ENCODE measurements around the gene NKD1.

The NKD1 gene

DNA sequence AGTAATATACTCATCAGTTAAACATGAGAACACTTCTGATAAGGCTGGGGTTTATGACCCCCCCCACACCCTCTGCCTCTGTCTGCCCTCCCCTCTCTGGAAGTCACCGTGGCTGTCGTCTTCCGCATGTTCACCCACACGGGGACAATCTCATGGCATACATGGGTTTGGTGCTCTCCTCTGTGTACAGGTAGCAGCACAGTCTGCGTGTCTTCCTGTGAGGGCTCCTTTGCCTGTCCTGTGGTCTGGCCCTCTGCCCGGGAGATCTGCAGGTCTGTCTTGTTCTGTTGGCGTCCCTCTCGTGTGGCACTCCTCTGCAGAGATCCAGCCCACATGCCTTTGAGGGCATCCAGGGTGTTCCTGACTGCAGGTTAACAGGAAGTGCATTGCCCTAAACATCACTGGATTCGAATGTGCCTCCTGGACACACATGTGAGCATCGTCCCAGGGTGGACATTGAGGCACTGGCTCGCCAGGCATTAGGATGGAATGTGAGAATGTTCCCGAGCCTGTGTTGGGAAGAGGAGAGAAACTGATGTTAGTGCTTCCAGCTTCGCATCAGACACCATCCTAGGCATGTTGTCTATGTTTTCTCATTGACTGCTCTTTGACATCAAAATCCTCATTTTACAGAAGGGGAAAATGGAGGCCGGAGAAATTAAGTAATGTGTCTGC lies 54.5 kb downstream of the NKD1 start:
- DNase-seq = no peak

DNA sequence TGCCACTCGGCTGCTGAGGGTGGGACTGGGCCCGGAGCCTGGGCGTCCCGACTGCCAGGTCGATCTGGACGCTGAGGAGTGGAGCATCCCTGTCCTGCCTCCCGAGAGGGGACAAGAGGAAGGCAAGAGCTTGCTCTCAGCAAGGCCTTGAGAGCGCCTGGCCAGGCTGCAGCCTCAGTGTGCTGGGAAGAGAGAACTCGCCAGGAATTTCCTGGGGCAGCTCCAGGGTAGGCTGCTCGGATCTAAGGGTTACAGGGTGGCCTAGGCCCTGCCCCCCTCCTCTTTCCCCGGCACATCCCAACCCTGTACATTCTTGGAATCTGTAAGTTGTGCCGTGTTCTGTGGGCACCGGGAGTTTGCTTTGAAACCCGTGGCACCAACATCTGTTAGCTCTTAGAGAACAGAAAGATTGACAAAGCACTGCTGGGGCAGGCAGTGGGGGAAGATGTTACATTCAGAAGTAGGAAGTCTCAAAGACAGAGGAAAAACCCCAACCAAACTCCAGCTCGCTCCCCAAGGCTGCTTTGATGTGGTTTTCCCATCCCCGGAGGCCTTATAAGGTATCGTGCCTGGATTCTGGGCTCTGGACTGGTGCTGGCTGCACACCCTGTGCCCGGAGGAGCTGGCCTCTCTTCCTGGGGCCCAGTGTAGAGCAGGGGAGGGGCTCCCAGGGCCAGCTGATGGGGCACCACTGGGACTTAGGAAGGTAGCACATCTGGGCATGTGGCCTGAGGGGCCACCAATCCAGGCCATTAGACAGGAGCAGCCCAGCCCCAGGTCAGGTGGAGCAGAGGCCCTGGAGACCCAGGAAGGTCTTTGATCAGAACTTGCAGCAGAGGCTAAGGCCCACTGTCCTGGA lies 55.2 kb downstream of the NKD1 start:
- no peak for DNase-seq

DNA sequence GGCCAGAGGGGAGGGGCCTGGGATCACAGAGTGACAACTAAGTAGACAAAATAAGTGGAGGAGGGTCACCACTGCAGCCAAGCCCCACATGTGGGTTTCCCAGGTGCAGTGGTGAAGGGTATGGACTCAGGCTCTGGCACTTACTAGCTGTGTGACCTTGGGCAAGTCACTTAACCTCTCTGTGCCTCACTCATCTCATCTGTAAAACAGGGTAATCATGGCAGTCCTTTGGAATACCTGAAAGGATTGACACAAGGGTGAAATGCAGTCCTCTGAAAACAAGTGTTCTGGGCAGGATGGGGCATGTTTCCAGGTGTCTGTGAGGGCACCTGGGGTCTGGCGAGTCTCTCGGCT lies 55.8 kb downstream of the NKD1 start:
- DNase-seq = no peak

DNA sequence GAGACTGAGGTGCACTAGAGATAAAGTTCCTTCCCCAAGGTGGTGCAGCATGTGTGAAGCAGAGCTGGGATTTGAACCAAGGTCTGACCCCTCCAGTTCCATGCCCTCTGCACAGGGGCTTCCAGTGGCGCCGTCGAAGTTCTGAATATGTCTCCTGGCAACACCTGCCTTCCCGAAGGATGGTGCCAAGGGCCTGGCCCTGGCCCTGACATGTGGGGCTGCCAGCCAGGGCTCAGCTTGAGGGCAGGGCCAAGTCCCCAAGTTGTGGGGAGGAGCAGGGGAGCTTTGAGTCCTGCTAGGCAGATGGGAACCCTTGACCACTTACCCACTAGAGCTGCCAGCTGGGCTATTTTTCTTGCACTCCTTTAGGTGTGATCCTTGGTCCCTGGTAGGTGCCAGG lies 56.4 kb downstream of the NKD1 start:
- DNase-seq = no peak

DNA sequence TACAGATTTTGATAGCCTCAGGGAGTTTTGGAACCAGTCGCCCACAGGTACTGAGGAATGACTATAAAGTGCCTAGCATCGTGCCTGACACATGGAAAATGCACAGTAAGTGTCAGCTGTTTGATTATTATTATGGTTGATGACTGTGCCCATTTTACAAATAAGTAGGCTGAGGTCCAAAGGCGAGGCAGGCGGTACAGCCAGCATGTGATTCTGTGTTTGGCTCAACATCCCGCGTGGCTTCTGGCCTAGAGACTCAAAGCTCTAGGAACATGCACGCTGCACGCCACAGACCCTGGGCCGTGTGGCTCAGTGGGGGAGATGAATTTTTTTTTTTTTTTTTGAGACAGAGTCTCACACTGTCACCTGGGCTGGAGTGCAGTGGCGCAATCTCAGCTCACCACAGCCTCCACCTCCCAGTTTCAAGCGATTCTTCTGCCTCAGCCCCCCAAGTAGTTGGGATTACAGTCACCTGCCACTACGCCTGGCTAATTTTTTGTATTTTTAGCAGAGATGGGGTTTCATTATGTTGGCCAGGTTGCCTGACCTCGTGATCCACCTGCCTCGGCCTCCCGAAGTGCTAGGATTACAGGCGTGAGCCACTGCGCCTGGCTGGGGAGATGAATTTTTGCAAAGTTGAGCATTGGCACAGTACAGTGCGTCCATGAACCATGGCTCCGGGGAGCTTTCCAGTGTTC lies 57.7 kb downstream of the NKD1 start:
- DNase-seq = no peak

DNA sequence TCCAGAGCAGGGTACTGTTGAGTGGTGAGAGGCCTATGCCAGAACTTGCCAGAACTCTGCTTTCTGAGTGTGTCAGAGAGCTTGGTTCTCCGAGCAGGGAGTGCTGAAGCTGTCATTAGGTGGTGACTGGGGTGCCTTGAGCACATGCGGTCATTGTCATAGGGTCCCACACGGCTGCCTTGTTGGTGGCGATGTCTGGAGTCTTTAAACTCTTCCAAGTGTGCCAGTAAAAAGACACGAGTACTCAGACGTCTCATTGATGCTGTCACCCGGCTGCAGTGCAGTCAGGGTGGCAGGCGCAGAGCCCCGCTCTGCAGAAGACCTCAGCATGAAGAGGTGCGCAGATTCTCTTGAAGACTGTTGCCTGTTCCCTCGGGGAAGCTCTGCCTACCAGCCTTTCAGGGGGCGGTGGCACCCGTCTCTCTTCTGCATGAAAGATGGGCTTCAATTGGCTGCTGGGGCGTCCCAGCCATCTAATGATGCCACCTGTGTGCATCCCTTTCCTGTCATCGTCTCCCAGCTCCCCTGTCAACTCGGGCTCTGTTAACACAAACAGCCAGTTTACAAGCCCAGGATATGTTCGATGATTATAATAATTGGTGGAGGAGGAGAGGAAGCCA lies 58.3 kb downstream of the NKD1 start:
- DNase-seq = no peak

DNA sequence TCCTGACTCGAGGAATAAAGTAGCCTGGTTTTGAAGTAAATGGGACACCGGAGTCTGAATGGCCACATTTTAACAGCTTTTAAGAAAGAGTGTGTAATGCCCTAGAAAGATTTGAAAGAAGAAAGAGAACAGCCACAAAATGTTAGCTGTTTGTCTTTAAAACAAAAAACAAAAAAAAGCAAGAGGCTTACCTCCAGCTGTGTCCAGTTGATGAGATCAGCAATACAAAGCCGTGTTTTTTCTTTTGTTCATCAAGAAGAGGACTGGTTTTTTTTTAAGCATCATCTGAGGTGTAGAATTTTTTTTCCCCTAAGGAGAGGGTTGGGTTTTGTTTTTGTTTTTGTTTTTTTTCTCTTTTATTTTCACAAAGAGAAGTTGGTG lies 58.8 kb downstream of the NKD1 start:
- DNase-seq = no peak

DNA sequence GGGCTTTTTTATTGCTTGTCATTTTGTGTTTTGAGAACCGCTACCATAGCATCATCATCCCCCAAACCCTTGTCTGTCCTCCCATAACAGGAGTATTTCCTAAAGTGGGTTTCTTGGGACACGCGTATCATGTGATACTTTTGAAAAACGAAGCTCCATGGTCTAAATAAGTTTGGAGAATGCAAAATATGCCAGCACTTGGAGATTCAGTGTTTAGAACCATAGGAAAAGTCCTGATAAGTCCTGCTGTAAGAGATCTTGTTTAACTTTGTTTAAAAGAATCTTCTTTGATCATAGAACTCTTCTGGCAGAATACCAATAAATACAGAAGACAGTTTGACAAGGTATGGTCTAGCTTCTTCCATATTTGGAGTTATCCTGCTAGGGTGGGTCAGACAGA lies 59.3 kb downstream of the NKD1 start:
- DNase-seq = no peak

DNA sequence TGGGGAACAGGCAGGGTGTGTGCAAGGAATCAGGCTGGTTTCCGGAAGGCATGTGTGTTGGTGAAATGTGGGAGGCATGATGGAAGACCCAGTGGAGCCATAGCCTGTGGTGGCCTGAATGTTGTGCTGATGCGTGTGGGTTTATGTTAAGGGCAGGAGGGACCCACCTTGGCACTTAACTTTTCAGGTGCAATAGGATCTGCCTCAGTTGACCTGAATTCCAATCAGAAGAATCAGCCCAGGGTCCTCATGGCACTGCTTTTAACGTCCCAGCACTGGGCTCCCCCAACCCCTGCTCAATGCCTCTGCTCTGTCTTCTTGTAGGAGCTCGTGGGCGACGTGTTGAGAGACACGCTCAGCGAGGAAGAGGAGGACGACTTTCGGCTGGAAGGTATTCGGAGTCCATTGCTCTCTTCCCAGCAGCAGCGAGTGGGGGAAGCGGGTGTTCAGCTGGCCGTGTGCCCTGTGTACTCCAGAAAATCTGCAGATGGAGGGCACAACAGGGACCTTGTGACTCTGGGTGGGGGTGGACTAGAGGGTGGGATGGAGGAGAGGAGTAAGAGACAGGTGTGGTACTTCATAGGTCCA lies 59.9 kb downstream of the NKD1 start:
- no peak for DNase-seq

DNA sequence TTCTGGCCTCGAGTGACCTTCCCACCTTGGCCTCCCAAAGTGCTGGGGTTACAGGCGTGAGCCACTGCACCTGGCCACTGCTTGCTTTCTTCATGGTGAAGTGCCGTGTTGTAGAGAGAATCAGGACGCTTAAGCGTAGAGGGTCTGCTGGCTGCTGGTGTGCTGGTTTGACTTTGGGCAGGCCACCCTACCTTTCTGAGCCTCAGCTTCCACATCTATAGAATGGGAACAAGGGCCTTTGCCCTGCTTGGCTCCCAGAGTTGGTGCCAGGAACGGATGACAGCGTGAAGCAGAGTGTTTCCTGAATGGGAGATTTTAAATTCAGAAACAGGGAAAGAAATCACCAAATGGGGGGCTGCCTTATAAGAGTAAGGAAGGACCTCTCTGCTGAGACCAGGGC lies 60.9 kb downstream of the NKD1 start:
- no peak for DNase-seq

DNA sequence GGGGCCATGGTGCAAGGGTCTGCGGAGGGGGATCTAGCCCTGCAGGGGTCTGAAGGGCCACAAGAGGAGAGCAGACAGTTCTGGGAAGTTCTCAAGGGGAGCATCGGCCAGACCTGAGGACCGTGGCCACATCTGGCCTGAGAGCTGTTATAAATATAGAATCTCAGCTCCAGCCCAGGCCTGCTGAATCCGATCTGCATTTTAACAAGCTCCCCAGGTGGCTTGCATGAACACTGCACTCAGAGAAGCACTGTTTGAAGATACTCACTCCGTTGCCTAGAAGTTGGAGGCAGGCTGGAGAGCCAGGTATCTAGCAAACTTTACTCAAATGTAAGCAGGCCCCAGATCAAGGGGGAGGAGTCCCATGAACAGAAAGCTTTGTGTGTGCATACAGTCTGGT lies 61.3 kb downstream of the NKD1 start:
- DNase-seq = no peak

DNA sequence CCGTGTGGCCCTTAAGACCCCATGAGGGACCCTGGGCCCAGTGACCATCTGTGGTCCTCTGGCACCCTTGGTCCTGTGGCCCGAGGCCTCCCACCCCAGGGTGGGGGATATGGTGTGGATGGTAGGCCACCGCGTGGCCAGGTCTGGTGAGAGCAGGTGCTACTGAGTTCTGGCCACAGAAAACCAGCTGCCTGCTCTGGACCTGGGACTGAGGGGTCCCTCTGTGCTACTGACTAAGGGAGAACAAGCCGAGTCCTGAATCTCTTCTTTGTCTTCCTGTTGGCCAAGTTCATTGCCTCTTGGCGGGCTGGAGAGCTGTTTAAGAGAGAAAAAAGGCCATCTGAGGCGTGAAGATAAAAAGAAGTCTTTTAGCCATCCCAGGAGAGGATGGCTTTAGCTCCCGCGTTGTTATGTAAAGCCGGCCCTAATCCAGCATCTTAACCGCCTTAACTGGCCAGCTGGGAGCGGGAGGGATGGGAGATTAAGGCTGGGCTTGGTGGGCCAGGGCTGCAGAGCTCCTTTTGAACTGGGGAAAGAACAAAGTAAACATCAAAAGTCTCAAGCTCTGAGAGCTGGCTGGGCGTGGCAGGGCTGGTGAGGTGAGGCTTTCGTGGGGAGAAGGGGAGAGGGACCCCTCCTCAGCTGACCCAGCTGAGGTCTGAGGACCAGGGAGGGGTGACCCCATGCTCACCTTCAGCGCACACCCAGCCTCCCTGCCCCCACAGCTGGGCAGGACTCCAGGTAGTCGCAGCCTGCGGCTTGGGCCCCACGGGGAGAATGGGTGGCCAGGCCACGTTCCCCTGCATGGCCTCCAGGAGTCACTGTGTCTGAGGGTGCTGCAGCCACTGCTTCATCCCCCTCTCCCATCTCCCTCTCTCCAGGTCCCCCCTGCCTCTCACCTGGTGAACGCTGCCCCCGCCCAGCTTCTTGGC lies 62.4 kb downstream of the NKD1 start:
- no peak for DNase-seq

DNA sequence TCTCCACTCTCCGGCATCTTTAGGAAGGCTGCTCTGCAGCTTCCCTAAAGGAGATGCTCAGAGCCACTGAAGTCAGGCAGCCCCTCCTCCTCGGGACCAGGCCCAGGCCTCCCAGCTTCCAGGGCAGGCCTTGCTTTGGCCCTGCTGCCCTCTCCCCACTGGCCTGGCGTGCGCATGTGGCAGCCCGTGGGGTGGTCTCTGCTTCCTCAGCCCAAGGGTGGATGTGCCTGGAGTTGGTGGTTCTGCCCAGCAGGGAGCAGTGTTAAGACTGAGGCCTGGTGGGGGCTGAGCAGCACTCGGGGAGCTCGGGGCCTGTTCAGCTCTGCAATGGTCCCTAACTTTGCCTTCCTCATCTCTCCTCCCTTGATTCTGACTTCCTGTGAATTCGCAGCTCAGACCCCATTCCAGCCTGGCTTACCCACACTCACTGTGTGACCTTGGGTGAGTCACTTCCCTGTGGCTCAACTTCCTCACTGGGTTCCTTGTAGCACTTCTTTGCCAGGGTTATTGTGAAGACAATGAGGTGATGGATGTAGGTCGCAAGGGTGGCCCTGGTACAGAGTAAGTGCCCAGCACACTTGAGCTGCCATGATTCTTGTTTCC lies 63.2 kb downstream of the NKD1 start:
- DNase-seq = no peak

DNA sequence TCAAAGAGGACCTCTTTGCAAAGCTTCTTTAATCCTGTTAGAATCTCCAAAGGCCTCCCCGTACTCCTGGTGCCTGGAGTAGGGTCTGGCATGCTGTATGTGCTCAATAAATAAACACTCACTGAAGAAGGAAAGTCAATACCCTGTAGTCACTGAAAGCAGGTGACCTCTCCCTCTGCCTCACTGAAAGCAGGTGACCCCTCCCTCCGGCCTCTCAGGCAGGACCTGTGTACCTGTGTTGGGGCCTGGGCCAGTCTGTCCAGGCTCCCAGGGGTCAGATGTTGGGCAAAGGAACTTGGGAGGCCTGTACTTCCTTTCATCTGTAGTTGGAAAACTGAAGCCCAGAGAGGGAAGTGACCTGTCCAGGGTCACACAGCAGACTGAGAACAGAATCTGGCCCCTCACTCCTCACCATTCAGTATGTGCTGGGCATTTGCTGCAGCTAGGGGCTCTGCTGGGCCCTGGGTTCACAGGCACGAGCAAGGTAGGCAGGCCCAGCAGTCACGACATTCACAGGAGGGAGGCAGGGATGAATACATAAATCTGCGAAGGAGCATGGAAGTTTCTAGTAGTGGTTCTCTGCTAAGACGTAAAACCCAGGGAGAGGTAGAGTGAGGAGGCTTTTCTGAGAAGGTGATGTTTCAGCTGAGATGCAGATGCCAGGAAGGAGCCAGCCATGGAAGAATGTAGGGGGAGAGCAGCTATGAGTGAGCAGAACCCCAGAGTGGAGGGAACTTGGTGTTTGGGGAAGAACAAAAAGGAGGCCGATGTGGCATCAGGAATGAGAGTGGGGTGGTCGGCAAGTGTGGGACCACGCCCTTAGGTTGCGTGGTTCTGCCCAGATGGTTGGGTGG lies 64.0 kb downstream of the NKD1 start:
- DNase-seq = no peak

DNA sequence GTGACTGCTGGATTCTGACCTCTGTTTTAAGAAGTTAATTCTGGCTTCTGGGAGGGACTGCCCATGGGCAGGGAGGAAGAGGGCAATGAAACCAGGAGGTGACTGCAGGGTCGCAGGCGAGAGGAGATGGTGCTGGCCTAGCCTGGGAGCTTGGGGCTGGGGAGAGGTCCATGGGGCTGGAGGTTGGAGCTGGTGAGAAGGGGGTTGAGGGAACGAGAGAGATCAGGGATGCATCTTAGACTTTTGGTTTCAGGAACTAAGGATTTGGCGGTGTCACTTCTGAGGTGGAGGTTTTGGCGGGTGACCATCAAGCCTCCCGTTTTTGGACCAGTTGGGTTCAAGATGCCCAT lies 64.6 kb downstream of the NKD1 start:
- no peak for DNase-seq

DNA sequence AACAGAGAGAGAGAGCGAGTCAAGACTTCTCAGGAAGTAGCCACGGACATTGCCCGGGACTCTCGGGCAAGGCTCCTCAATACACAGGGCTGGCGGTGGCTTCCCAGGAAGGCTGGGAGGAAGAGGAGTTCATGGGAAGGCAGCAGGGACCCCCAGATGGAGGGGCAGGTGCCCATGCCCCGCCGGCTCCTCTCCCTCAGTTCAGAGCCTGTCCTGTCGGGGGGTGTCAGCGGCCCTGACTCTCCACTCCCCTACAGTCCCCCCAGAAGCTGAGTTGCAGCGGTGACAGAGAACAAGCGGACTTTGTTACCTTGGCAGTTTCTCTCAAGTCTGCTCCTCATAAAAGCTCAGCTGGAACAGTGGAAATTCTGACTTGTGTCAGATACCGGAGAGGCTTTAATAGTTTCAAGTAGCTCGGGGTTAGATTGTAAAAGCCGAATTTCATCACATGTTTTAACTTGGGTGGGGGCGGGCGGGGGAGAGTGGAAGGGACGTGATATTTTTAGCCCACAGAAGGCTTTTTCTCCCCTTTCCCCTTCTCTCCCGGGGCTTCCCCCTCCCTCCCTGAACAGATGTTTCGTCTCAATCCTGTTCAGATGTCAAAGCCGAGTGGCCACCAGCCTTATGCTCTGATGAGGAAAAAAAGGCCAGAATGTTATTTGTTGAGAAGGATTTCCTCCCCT lies 65.2 kb downstream of the NKD1 start:
- no peak for DNase-seq

DNA sequence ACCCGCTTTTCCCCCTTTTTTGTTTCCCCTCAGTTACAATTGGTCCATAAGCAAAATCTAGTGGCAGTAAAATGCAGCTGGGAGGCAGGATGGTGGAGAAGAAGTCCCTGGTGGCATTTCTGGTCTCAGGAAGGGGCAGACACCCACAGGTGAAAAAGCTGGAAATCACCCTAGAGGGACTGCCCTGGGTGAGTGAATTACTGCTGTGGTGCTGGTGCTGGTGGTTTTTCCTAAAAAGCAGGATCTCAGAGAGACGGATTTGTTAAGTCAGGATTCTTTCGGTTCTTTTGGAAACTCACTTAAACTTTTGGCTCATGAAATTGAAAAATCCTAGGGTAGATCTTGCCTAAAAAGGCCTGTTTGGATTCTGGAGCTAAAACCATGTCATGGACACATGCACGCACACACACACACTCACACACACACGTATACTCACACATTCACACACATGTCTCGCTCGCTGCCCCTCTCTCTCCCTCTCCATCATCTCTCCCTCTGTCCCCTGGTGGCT lies 65.8 kb downstream of the NKD1 start:
- DNase-seq = no peak

DNA sequence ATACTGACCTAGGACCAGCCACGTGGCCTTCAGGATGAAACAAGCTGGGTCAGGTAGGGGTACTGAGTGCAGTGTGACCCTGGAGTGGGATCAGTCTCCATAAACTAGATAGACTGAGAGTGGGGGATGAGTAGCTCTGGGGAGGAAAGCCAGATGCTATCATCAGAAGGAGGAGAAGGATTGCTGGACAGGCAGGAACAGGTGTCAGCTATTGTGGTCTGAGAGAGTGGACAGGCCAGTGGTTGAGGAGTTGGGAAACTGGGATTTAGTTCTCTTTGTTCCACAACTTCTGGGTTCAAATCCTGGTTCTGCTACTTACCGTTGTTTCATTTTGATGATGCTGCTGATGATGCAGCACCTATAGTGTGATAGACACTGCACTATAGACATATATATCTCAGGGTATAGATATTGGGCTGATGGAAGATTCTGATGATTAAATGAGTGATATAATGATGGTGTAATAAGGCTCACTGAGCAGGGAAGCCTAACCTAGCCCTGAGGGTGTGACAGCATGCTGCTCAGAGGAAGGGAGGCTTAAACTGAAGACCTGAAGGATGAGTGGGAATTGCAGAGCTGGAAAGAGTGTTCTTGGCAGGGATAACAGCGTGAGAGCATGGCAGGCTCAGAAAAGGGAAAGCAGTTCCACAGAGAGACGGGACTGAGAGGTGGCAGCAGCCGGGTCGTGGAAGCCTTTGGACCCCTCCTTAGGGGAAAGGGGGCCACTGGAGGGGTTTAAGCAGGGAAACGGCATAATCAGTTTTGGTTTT lies 66.9 kb downstream of the NKD1 start:
- DNase-seq = no peak

DNA sequence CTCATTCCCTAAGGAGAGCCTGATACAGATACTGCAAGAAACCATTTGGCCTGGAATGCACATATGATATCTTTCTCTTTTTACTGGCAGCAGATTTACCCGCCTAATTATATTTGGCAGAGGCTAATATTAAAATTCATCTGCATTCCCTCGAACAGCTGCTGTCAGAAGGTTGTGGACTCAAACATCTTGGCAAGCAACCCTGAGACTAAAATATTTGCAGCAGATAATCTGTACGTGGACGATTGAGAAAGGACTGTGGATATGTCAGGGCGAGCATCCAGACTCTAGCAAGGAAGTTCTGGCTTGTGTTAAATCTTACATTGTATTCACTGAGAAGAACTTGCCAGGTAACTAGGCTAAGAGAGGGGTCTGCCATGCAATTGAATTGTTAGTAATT lies 67.7 kb downstream of the NKD1 start:
- DNase-seq = no peak

Measured in NCI-H510A treated with DMSO at 0.1 percent for 48 hours (cell line).